ENCODE results near the gene PIAS4. TPM values are rescaled to one million over a fixed set of nuclear protein-coding genes. Genes with fewer than 3 reads are reported as not detected.
A peak's percentile ranks its signal among the peaks of the same experiment; 100 is the strongest.

Gene PIAS4
- total RNA-seq, 1 donor from 2014 or later = 26.0 TPM

- Mint-ChIP-seq H3K36me3 (ENCODE audit: low read depth, unreplicated experiment) (no peaks in the 10 kb centered on the region), H3K4me3 (ENCODE audit: unreplicated experiment) (peak overlapping the region; percentile 78)
- H3K9ac ChIP-seq (ENCODE audit: low read length) = peak overlapping the region; percentile 52
These were observed 60.0 kb downstream of the PIAS4 start for GRCh38 chr19:4067396-4068046.

GRCh38 chr19:4068047-4068966 is 60.8 kb downstream of the PIAS4 start:
- Mint-ChIP-seq H3K4me1 (ENCODE audit: low read depth, unreplicated experiment) (no peaks in the 10 kb centered on the region), H3K9me3 (ENCODE audit: unreplicated experiment) (no peaks in the 10 kb centered on the region), H3K4me3 (ENCODE audit: unreplicated experiment) (peak overlapping the region; percentile 78), H3K36me3 (ENCODE audit: low read depth, unreplicated experiment) (no peaks in the 10 kb centered on the region), H3K27ac (ENCODE audit: unreplicated experiment) (peak overlapping the region; percentile 89), H3K27me3 (ENCODE audit: low read depth, unreplicated experiment) (no peaks in the 10 kb centered on the region)
- H3K4me3 ChIP-seq (ENCODE audit: insufficient read depth, low read depth, low read length) = no peak overlapping the region
- no peaks in the 10 kb centered on the region for H3K9me3 ChIP-seq (ENCODE audit: insufficient read depth, low read depth, low read length)
- no peak overlapping the region for H3K27ac ChIP-seq (ENCODE audit: low read depth, low read length)
- H3K79me2 ChIP-seq (ENCODE audit: insufficient read depth, low read length) = peaks cover 18% of the 10 kb centered on the region
- H3K36me3 ChIP-seq (ENCODE audit: insufficient read depth, low read length) = no peaks in the 10 kb centered on the region
- no peak for FAIRE-seq
- peaks cover 14% of the 10 kb centered on the region for H4K20me1 ChIP-seq (ENCODE audit: insufficient read depth, low read length)
- H2AFZ ChIP-seq (ENCODE audit: low read depth, low read length) = peak overlapping the region; percentile 30
- no peak for TF ChIP-seq CTCF (IDR thresholded peaks at IDR 0.05; ENCODE audit: insufficient read depth, low read depth, low read length)
- no peak for TF ChIP-seq EZH2 (IDR thresholded peaks at IDR 0.05; ENCODE audit: insufficient read depth, low read length)
- H3K4me2 ChIP-seq (ENCODE audit: low read length) = peak overlapping the region; percentile 83
- no peak overlapping the region for H3K9ac ChIP-seq (ENCODE audit: low read length)
- peaks cover 7% of the 10 kb centered on the region for H3K4me1 ChIP-seq (ENCODE audit: insufficient read depth, low read length)
- DNase-seq (ENCODE audit: low read depth) = no peak
- H3K27me3 ChIP-seq (ENCODE audit: insufficient read depth, low read length) = no peaks in the 10 kb centered on the region

More at GRCh38 chr19:4067396-4068046, 60.0 kb downstream of the PIAS4 start:
- Histone ChIP-seq H3K4me2 (ENCODE audit: low read length) (peak overlapping the region; percentile 83), H3K27ac (ENCODE audit: low read depth, low read length) (no peak overlapping the region), H2AFZ (ENCODE audit: low read depth, low read length) (peak overlapping the region; percentile 26), H3K36me3 (ENCODE audit: insufficient read depth, low read length) (no peaks in the 10 kb centered on the region), H3K4me1 (ENCODE audit: insufficient read depth, low read length) (peaks cover 10% of the 10 kb centered on the region), H3K4me3 (ENCODE audit: insufficient read depth, low read depth, low read length) (peak overlapping the region; percentile 37), H3K79me2 (ENCODE audit: insufficient read depth, low read length) (peaks cover 26% of the 10 kb centered on the region), H3K9me3 (ENCODE audit: insufficient read depth, low read depth, low read length) (no peaks in the 10 kb centered on the region), H4K20me1 (ENCODE audit: insufficient read depth, low read length) (peaks cover 21% of the 10 kb centered on the region), H3K27me3 (ENCODE audit: insufficient read depth, low read length) (no peaks in the 10 kb centered on the region)
- Mint-ChIP-seq H3K9me3 (ENCODE audit: unreplicated experiment) (no peaks in the 10 kb centered on the region), H3K27me3 (ENCODE audit: low read depth, unreplicated experiment) (no peaks in the 10 kb centered on the region), H3K4me1 (ENCODE audit: low read depth, unreplicated experiment) (peaks cover 3% of the 10 kb centered on the region), H3K27ac (ENCODE audit: unreplicated experiment) (peak overlapping the region; percentile 89)
- TF ChIP-seq EZH2 (IDR thresholded peaks at IDR 0.05; ENCODE audit: insufficient read depth, low read length) = no peak
- TF ChIP-seq CTCF (IDR thresholded peaks at IDR 0.05; ENCODE audit: insufficient read depth, low read depth, low read length) = no peak
- no peak for FAIRE-seq
- no peak for DNase-seq (ENCODE audit: low read depth)

Data from astrocyte (in vitro differentiated cells and primary cell).